Heart left ventricle (tissue), 16 donors: ENCODE data around the gene RGMB. TPM values are rescaled to one million over a fixed set of nuclear protein-coding genes. Genes with fewer than 3 reads are reported as not detected.
"Not testable (repeated sequence)": the region's sequence is repeated elsewhere in the genome, so short reads cannot be mapped to it uniquely, and the experiment has no call there.

ENCODE experiments used
- ATAC-seq, 4 donors: fragments of 200-7000 bp; cut with Tn5 transposase; one replicate each; pipeline ENCODE4 v1.9.1; 2020 to 2022; ENCODE audit warnings: moderate library complexity in 4 of 4, mild to moderate bottlenecking in 3 of 4, moderate number of reproducible peaks in 1 of 4
- DNase-seq, 5 donors: peaks; one replicate each; pipeline ENCODE4 v3.0.0-alpha.2; 2020
- H3K27ac ChIP-seq, 12 donors: fragments of 200-600 bp; sonication (generic) in 4 of 12; one replicate each; pipeline versions ENCODE4 v1.5.0 to v1.8.0; 2016 to 2022; ENCODE audit warnings: mild to moderate bottlenecking in 2 of 12
- H3K27me3 ChIP-seq, 9 donors: fragments of 200-600 bp; sonication (generic) in 2 of 9; one replicate each; pipeline versions ENCODE4 v1.5.1 to v1.8.0; 2016 to 2022; ENCODE audit warnings: mild to moderate bottlenecking in 3 of 9
- H3K36me3 ChIP-seq, 9 donors: fragments of 200-600 bp; sonication (generic) in 2 of 9; one replicate each; pipeline versions ENCODE4 v1.5.0 to v1.8.0; 2018 to 2022; ENCODE audit warnings: mild to moderate bottlenecking in 2 of 9
- H3K4me1 ChIP-seq, 12 donors: fragments of 200-600 bp; sonication (generic) in 4 of 12; one replicate each; pipeline versions ENCODE4 v1.5.0 to v1.8.0; 2016 to 2022; ENCODE audit warnings: mild to moderate bottlenecking in 3 of 12
- H3K4me3 ChIP-seq, 12 donors: fragments of 200-600 bp; sonication (generic) in 4 of 12; one replicate each; pipeline versions ENCODE4 v1.5.0 to v1.8.0; 2017 to 2022; ENCODE audit warnings: mild to moderate bottlenecking in 9 of 12, moderate library complexity in 4 of 12
- H3K9me3 ChIP-seq, 12 donors: fragments of 200-600 bp; sonication (generic) in 4 of 12; one replicate each; pipeline versions ENCODE4 v1.5.0 to v1.8.0; 2016 to 2022; ENCODE audit warnings: mild to moderate bottlenecking in 1 of 12
- CTCF ChIP-seq, 12 donors: fragments of 200-600 bp; sonication (generic) in 4 of 12; IDR thresholded peaks; one replicate each; pipeline versions ENCODE4 v1.5.0 to v1.8.0; 2018 to 2022; ENCODE audit warnings: antibody characterized with exemption in 12 of 12, mild to moderate bottlenecking in 5 of 12
- POLR2A ChIP-seq, 2 donors: fragments of 450-650 bp; IDR thresholded peaks; one replicate each; pipeline ENCODE4 v1.6.1; 2017; ENCODE audit warnings: antibody characterized with exemption in 2 of 2, mild to moderate bottlenecking in 2 of 2, moderate library complexity in 2 of 2
- WGBS, 4 donors: extraction: QIAGEN DNeasy Blood & Tissue Kit in 2 of 4; methylation state at CpG; one replicate each; pipeline versions ENCODE4 v1.1.5 to v1.1.7; 2013 to 2018; 5-methylcytosine and 5-hydroxymethylcytosine counted together
- intact Hi-C, 10 donors: fragments of 100-400 bp; cut with DNase I; formaldehyde crosslinking; loops; one replicate each; pipeline versions ENCODE4 v1.11.1 to v1.14.2; 2022
- polyA plus RNA-seq, 2 donors: library from polyadenylated mRNA; stranded (reverse); fragments of 200-250 nt; gene quantifications; one replicate each; pipeline ENCODE4 v1.2.3, GENCODE V29; 2013
- total RNA-seq, 9 donors: library from RNA; depleted of rRNA in 2 of 9; stranded (reverse); fragments of >200 nt in 2 of 9; fragmentation: NEBNext Ultra II Directional in 3 of 9; extraction: Animal tissue kit (Norgen Biotek cat#: 25700) in 3 of 9; gene quantifications; one replicate each; pipeline versions ENCODE4 v1.1.0 to v1.2.4, GENCODE V29; 2016 to 2023
- donor health status: ischemic (EF 13 %, LVEDD 7.1; RV severe dilation, severe dysfunction).
- donor health status: healthy with polysubstance abuse.
- donor health status: DM: no; HTN: yes; CAD: no.
- donor health status: DM: no; HTN: no; CAD: no.
- donor health status: ischemic (EF 25% LVEDD 6.9; RV normal size, moderate dysfunction).
- donor health status: ischemic (EF 25% LVEDD 5.7; RV mildly dilated, moderate dysfunction).
- donor health status: healthy.
- donor health status: DM: yes; HTN: yes; CAD: no.
- donor health status: ischemic (EF 35%, LVEDD 5.7; RV mildly dilated, moderate dysfunction).
- donor health status: nonischemic (EF 11% LVEDD 7.7; RV severe dilation, severe dysfunction).
- donor health status: DM: yes; HTN: yes; CAD: no.
- donor health status: PGD.
- donor health status: ischemic (EF 29% LVEDD 5.4; RV normal size, mild dysfunction).
- donor health status: nonischemic (EF 23%, LVEDD 6.1; RV moderate dilation, normal function).

RGMB gene
- total and polyA plus RNA-seq, 11 donors, result 2.0 to 42.2 (median 16.1) TPM

- H3K4me1 ChIP-seq, result no peaks in the 10 kb centered on the region
Measured at GRCh38 chr5:98741926-98742325, 31.5 kb upstream of the RGMB start.

GRCh38 chr5:98742396-98743073 is 30.9 kb upstream of the RGMB start:
- Histone ChIP-seq H3K27ac (no peak overlapping the region), H3K27me3 (peaks cover 0 to 6% (median 0%) of the 10 kb centered on the region in 9 donors), H3K4me1 (no peaks in the 10 kb centered on the region), H3K4me3 (no peak overlapping the region), H3K9me3 (peaks cover 0 to 15% (median 0%) of the 10 kb centered on the region in 12 donors), H3K36me3 (no peaks in the 10 kb centered on the region)
- 72 to 83% (median 73%) methylated on average over 3 to 5 of the region's 5 CpGs for WGBS, 4 donors
- ATAC-seq (no peak), DNase-seq (no peak)
- TF ChIP-seq CTCF (IDR thresholded peaks at IDR 0.05), result no peak
- no peak for TF ChIP-seq POLR2A (IDR thresholded peaks at IDR 0.05)
- intact Hi-C loops, result no loop called here

More at GRCh38 chr5:98741926-98742325, 31.5 kb upstream of the RGMB start:
- DNase-seq (no peak), ATAC-seq (no peak)
- H3K27ac ChIP-seq, result no peak overlapping the region
- peaks cover 0 to 6% (median 0%) of the 10 kb centered on the region in 9 donors for H3K27me3 ChIP-seq
- H3K36me3 ChIP-seq, result no peaks in the 10 kb centered on the region
- TF ChIP-seq POLR2A (IDR thresholded peaks at IDR 0.05) (no peak), CTCF (IDR thresholded peaks at IDR 0.05) (no peak)
- intact Hi-C loops, result no loop called here
- H3K9me3 ChIP-seq, result peaks cover 0 to 15% (median 1%) of the 10 kb centered on the region in 12 donors
- WGBS, 4 donors, result 55 to 94% (median 88%) methylated on average over 1 of the region's 1 CpG
- H3K4me3 ChIP-seq, result no peak overlapping the region

- Histone ChIP-seq H3K27me3 (peaks cover 0 to 13% (median 0%) of the 10 kb centered on the region in 9 donors), H3K9me3 (peaks cover 0 to 17% (median 2%) of the 10 kb centered on the region in 12 donors)
- H3K27ac ChIP-seq, intact Hi-C loops, ATAC-seq, H3K36me3 ChIP-seq, H3K4me3 ChIP-seq, DNase-seq, H3K4me1 ChIP-seq: not testable (repeated sequence)
- 80 to 92% (median 85%) methylated on average over 1 of the region's 1 CpG for WGBS, 4 donors
Measured at GRCh38 chr5:98748259-98748658, 25.2 kb upstream of the RGMB start.

GRCh38 chr5:98749046-98749445 is 24.4 kb upstream of the RGMB start:
- peaks cover 0 to 13% (median 0%) of the 10 kb centered on the region in 9 donors for H3K27me3 ChIP-seq
- H3K4me3 ChIP-seq, result no peak overlapping the region
- H3K27ac ChIP-seq, result no peak overlapping the region
- WGBS, 4 donors, result 86 to 96% (median 90%) methylated on average over 1 of the region's 1 CpG
- TF ChIP-seq POLR2A (IDR thresholded peaks at IDR 0.05), result no peak
- TF ChIP-seq CTCF (IDR thresholded peaks at IDR 0.05), result no peak
- intact Hi-C loops, result no loop called here
- DNase-seq (no peak), ATAC-seq (no peak)
- H3K9me3 ChIP-seq, result peaks cover 0 to 17% (median 2%) of the 10 kb centered on the region in 12 donors
- no peaks in the 10 kb centered on the region for H3K4me1 ChIP-seq
- no peaks in the 10 kb centered on the region for H3K36me3 ChIP-seq
